Activated CD8-positive, alpha-beta memory T cell treated with anti-CD3 and anti-CD28 coated beads, Interleukin-2, amount 50 U/mL, for 48 hours (primary cell): ENCODE data around the gene MSX2.
"Not testable (repeated sequence)": the region's sequence is repeated elsewhere in the genome, so short reads cannot be mapped to it uniquely, and the experiment has no call there.

Source experiments
- DNase-seq: peaks from one replicate; pipeline ENCODE4 v3.0.0-alpha.2; 2020

Gene MSX2

GRCh38 chr5:174734571-174735497, 10.5 kb downstream of the MSX2 start:
- no peak for DNase-seq

- DNase-seq = no peak
Measured at GRCh38 chr5:174735498-174736330, 11.3 kb downstream of the MSX2 start.

- DNase-seq = no peak
Measured at GRCh38 chr5:174736331-174736721, 11.9 kb downstream of the MSX2 start.

GRCh38 chr5:174736777-174737176, 12.4 kb downstream of the MSX2 start:
- no peak for DNase-seq

- DNase-seq = no peak
Measured at GRCh38 chr5:174737330-174737729, 12.9 kb downstream of the MSX2 start.

GRCh38 chr5:174741352-174741751, 17.0 kb downstream of the MSX2 start:
- no peak for DNase-seq

- no peak for DNase-seq
Measured at GRCh38 chr5:174744896-174745295, 20.5 kb downstream of the MSX2 start.

- no peak for DNase-seq
Measured at GRCh38 chr5:174745590-174746103, 21.3 kb downstream of the MSX2 start.

GRCh38 chr5:174750711-174751110, 26.3 kb downstream of the MSX2 start:
- no peak for DNase-seq

GRCh38 chr5:174751154-174752000, 27.0 kb downstream of the MSX2 start:
- peak; percentile 49 for DNase-seq

- no peak for DNase-seq
Measured at GRCh38 chr5:174752121-174752520, 27.7 kb downstream of the MSX2 start.

- no peak for DNase-seq
Measured at GRCh38 chr5:174755106-174755505, 30.7 kb downstream of the MSX2 start.

- DNase-seq = no peak
Measured at GRCh38 chr5:174759091-174759490, 34.7 kb downstream of the MSX2 start.

GRCh38 chr5:174760721-174761120, 36.3 kb downstream of the MSX2 start:
- no peak for DNase-seq

- not testable (repeated sequence) for DNase-seq
Measured at GRCh38 chr5:174761341-174761740, 37.0 kb downstream of the MSX2 start.

- no peak for DNase-seq
Measured at GRCh38 chr5:174764309-174764708, 39.9 kb downstream of the MSX2 start.

GRCh38 chr5:174765540-174765939, 41.2 kb downstream of the MSX2 start:
- DNase-seq = no peak

GRCh38 chr5:174767670-174768069, 43.3 kb downstream of the MSX2 start:
- no peak for DNase-seq

- DNase-seq = no peak
Measured at GRCh38 chr5:174769005-174769404, 44.6 kb downstream of the MSX2 start.

- DNase-seq = no peak
Measured at GRCh38 chr5:174773371-174773770, 49.0 kb downstream of the MSX2 start.

- DNase-seq = no peak
Measured at GRCh38 chr5:174775081-174775480, 50.7 kb downstream of the MSX2 start.

- no peak for DNase-seq
Measured at GRCh38 chr5:174777111-174777510, 52.7 kb downstream of the MSX2 start.

GRCh38 chr5:174777583-174777982, 53.2 kb downstream of the MSX2 start:
- no peak for DNase-seq
